ENCODE results near the gene TSPAN4.

DNA sequence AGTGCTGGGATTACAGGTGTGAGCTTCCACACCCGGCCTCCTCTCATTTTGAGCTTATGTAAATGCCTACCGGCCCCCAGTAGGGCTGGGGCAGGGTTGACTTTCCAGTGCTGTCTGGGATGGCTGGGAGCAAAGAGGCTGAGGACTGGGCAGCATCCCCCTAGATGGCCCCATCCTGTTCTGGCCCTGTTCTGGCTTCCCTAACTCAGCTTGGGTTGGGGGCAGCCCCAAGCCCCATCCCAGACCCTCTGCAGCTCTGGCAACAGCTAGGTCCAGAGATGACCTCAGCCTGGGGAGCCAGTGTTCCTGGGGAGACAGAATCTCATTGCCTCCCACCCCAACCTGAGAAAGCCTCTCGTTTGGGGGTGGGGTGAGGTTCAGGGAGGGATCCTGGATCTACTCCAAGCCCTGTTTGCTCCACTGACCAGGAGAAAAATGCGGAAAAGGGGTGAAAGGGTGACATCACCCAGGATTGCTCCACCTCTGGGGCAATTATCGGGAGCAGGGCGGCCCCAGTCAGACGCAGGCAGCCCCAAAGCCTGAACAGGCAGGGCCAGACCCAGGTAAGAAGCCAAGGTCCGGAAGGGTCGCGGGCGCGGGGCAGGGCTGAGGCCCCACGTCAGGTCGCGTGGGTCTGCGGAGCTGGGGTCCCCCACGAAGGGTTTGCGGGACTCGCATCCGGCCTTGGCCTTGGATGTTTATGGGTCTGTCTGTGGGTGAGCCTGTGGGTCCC is 24.1 kb upstream of the TSPAN4 start, which contains the start of gene PNPLA2:
- TF ChIP-seq, protein P1, sequence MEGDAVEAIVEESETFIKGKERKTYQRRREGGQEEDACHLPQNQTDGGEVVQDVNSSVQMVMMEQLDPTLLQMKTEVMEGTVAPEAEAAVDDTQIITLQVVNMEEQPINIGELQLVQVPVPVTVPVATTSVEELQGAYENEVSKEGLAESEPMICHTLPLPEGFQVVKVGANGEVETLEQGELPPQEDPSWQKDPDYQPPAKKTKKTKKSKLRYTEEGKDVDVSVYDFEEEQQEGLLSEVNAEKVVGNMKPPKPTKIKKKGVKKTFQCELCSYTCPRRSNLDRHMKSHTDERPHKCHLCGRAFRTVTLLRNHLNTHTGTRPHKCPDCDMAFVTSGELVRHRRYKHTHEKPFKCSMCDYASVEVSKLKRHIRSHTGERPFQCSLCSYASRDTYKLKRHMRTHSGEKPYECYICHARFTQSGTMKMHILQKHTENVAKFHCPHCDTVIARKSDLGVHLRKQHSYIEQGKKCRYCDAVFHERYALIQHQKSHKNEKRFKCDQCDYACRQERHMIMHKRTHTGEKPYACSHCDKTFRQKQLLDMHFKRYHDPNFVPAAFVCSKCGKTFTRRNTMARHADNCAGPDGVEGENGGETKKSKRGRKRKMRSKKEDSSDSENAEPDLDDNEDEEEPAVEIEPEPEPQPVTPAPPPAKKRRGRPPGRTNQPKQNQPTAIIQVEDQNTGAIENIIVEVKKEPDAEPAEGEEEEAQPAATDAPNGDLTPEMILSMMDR (IDR thresholded peaks at IDR 0.05 in 8 of 11, conservative IDR thresholded peaks at IDR 0.05 in 3 of 11): no peak
- no peak for TF ChIP-seq POLR2AphosphoS5 (IDR thresholded peaks at IDR 0.05)

Data from spleen (tissue), 7 donors.